ENCODE results near the gene NAP1L4.
"Not testable (repeated sequence)": the region's sequence is repeated elsewhere in the genome, so short reads cannot be mapped to it uniquely, and the experiment has no call there.

The NAP1L4 gene

DNA sequence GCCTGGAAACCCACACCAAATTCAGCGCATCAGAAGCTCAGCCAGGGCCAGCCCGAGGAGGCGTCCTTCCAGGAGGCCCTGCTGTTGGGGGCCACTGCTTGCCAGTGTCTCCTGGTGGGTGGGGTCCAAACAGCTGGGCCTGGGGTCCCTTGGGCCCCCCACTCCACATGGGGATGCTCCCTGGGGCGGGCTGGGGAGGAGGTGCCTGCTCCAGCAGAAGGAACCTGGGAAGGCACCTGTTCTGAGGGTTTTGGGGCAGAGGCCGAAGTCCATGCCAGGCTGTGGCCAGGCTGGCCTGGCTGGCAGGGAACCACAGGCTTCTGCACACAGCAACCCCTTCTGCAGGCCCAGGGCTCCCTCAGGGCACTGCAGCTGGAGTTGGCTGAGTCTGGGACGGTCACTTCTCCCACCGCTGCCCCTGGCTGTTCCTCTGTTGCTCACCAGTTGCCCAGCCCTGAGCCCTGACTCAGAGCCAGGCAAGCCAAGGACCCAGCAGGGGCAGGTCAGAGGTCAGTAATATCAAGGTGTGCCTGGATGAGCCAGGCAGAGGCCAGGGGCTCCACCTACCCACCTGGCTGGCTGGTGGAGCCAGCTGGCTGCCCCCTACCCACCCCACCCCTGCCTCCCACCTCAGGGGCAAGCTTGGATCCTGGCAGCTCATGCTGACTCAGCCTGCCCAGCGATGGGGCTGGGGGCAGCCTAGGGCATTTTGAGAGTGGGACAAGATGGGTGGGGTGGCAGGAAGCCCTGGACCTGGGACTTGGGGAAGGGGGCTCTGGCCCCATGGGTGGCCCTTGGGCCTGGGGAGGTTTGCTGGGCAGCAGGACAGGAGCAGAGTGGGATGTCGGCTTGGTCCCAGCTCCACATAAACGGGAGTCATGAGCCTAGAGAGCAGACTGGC is 51.0 kb downstream of the NAP1L4 start:
- TF ChIP-seq, protein P1, sequence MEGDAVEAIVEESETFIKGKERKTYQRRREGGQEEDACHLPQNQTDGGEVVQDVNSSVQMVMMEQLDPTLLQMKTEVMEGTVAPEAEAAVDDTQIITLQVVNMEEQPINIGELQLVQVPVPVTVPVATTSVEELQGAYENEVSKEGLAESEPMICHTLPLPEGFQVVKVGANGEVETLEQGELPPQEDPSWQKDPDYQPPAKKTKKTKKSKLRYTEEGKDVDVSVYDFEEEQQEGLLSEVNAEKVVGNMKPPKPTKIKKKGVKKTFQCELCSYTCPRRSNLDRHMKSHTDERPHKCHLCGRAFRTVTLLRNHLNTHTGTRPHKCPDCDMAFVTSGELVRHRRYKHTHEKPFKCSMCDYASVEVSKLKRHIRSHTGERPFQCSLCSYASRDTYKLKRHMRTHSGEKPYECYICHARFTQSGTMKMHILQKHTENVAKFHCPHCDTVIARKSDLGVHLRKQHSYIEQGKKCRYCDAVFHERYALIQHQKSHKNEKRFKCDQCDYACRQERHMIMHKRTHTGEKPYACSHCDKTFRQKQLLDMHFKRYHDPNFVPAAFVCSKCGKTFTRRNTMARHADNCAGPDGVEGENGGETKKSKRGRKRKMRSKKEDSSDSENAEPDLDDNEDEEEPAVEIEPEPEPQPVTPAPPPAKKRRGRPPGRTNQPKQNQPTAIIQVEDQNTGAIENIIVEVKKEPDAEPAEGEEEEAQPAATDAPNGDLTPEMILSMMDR (IDR thresholded peaks at IDR 0.05; ENCODE audit: low read depth, low read length) = no peak
- H3K4me3 ChIP-seq (ENCODE audit: low read depth, low read length) = no peak overlapping the region
- in situ Hi-C loops (cut with HindIII; ENCODE audit: low sequenced_read_pairs) = no loop called here
- DNase-seq (ENCODE audit: low read depth, low spot score) = peak; percentile 28

DNA sequence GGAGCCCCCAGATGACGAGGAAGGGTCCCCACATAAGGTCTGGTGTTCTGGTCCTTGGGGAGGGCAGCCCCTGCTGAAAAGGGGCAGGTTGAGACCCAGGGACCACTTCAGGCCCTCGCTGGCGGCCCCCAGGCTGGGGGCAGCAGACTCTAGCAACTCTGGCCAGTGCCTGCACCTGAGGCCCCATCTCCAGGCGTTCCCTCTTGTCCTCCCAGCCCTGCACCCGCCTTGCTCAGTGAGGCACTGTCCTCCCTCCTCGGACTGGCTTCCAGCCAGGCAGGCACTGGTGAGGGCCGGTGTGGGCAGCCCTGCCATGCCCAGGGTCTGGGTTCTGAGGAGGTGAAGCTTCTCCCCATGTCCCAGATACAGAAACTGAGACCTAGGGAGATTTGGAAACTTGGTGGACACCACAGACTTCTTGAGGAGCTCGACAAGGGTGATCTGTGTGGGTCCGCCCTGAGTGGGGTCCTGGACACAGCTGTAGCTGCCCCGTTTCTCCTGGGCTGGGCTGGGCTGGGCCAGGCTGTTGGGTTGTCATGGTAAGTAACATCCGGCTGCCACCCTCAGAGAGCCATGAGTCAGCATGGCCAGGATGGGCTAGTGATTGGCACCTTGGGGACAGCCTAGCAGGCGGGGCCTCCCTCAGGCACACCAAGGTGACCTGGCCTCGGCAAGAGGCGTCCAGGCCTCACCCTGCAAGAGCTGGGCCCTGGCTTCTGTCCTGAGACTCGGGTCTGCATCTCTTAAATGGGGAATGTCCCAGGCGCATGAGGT is 51.8 kb downstream of the NAP1L4 start:
- in situ Hi-C loops (cut with HindIII; ENCODE audit: low sequenced_read_pairs) = no loop called here
- TF ChIP-seq, protein P1 (IDR thresholded peaks at IDR 0.05; ENCODE audit: low read depth, low read length) = no peak
- no peak for DNase-seq (ENCODE audit: low read depth, low spot score)
- H3K4me3 ChIP-seq (ENCODE audit: low read depth, low read length) = no peak overlapping the region

DNA sequence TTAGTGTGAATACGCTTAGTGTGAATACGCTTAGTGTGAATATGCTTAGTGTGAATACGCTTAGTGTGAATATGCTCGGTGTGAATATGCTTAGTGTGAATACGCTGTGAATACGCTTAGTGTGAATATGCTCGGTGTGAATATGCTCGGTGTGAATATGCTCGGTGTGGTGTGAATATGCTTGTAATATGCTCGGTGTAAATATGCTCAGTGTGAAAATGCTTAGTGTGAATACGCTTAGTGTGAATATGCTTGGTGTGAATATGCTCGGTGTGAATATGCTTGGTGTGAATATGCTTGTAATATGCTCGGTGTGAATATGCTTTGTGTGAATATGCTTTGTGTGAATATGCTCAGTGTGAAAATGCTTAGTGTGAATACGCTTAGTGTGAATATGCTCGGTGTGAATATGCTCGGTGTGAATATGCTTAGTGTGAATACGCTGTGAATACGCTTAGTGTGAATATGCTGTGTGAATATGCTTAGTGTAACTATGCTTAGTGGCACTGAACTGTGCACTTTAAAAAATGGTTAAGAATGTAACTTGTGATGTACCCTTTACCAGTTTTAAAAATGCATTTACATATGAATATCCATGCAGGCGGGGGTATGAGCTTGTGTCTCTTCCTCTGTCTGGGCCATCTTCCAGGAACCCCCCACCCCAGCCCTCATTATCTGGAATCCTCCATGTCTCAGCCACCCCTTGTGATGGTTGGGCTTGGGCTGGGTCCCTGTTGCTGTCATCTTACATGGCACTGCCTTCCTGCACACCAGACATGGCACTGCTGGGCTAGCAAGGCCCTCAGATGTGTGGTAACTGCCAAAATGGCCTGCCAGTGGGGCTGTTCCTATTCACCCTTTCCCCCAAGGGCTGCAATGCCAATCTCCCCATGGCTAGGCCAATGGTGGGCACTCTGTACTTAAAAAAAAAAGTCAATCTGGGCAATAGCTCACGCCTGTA is 53.4 kb downstream of the NAP1L4 start:
- H3K4me3 ChIP-seq (ENCODE audit: low read depth, low read length); in situ Hi-C loops (cut with HindIII; ENCODE audit: low sequenced_read_pairs); DNase-seq (ENCODE audit: low read depth, low spot score): not testable (repeated sequence)

DNA sequence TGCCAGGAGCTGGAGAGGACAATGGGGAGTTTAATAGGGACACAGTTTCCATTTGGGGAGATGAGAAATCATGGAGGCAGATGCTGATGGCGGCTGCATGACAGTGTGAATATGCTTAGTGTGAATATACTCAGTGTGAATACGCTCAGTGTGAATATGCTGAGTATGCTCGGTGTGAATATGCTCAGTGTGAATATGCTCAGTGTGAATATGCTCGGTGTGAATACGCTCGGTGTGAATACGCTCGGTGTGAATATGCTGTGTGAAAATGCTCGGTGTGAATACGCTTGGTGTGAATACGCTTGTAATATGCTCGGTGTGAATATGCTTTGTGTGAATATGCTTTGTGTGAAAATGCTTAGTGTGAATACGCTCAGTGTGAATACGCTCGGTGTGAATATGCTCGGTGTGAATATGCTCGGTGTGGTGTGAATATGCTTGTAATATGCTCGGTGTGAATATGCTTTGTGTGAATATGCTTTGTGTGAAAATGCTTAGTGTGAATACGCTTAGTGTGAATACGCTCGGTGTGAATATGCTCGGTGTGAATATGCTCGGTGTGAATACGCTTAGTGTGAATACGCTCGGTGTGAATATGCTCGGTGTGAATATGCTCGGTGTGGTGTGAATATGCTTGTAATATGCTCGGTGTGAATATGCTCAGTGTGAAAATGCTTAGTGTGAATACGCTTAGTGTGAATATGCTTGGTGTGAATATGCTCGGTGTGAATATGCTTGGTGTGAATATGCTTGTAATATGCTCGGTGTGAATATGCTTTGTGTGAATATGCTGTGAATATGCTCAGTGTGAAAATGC is 54.3 kb downstream of the NAP1L4 start:
- H3K4me3 ChIP-seq (ENCODE audit: low read depth, low read length); in situ Hi-C loops (cut with HindIII; ENCODE audit: low sequenced_read_pairs); DNase-seq (ENCODE audit: low read depth, low spot score): not testable (repeated sequence)

DNA sequence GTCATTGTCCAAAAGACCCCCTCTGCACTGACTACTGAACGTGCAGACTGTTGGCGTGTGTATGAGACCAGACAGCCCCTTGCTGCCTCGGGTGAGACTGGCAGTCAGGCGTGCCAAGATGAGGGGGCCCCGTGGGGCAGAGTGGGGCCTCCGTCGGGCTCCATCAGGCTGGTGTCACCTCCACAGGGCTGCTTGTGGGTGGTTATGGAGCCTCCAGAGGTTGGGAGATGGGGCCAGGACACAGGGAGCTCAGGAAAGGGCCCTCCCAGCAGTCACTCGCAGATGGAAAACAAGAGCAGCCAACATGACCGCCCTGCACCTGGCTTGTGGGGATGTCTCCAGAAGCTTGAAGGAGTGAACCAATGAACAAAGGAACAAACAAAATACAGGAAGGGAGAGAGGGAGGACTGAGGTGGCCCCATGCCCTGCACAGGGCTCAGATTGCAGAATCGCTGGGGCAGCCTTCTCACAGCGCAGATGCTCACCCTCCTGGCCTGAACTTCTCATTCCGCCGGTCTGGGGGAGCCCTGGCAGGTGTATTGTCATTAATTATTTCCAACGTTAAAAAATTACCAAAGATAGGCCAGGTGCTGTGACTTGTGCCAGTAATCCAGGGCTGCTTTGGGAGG is 57.4 kb downstream of the NAP1L4 start:
- in situ Hi-C loops (cut with HindIII; ENCODE audit: low sequenced_read_pairs) = no loop called here
- no peak for DNase-seq (ENCODE audit: low read depth, low spot score)
- TF ChIP-seq, protein P1 (IDR thresholded peaks at IDR 0.05; ENCODE audit: low read depth, low read length) = no peak
- no peak overlapping the region for H3K4me3 ChIP-seq (ENCODE audit: low read depth, low read length)

DNA sequence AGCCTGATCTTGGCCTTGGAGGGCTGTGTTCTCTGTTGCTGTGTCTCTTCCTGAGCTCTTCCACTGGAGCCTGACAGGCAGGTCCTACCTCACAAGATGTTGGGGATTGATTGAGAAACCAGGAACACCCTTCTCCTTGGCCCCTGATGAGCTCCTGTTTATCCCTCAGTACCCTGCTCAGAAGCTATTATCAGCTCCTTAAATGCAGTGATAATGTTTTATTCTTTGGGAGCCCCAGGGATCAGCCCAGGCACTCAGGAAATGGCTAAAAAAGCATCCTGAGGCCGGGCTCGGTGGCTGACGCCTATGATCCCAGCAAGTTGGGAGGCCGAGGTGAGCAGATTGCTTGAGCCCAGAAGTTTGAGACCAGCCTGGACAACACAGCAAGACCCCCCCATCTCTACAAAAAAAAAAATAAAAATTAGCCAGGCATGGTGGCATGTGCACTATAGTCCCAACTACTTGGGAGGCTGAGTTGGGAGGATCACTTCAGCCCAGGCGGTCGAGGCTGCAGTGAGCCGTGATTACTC is 58.0 kb downstream of the NAP1L4 start:
- in situ Hi-C loops (cut with HindIII; ENCODE audit: low sequenced_read_pairs) = no loop called here
- no peak overlapping the region for H3K4me3 ChIP-seq (ENCODE audit: low read depth, low read length)
- TF ChIP-seq, protein P1 (IDR thresholded peaks at IDR 0.05; ENCODE audit: low read depth, low read length) = no peak
- DNase-seq (ENCODE audit: low read depth, low spot score) = no peak
